GM13976 (cell line): ENCODE results near the gene XRN1.

ENCODE experiments used
- DNase-seq: peaks from one replicate; pipeline ENCODE4 v3.0.0; 2012; ENCODE audit warnings: low spot score
- CTCF ChIP-seq: IDR thresholded peaks from 2 replicates; pipeline ENCODE4 v1.5.1; 2012; ENCODE audit warnings: borderline replicate concordance, mild to moderate bottlenecking; ENCODE audit not compliant: insufficient read depth; ENCODE audit errors: extremely low read depth, missing control alignments, control extremely low read depth
- in situ Hi-C: fragments of 300-500 bp; cut with MboI; formaldehyde crosslinking; loops from one replicate; pipeline ENCODE4 v1.12.0; 2022; ENCODE audit warnings: low sequenced_read_pairs, mixed read lengths, inconsistent platforms; ENCODE audit not compliant: unreplicated experiment

The XRN1 gene

GRCh38 chr3:142436951-142437585 is 10.8 kb downstream of the XRN1 start:
- in situ Hi-C loops = no loop called here
- no peak for DNase-seq
- TF ChIP-seq CTCF = no peak

GRCh38 chr3:142434503-142434902 is 13.3 kb downstream of the XRN1 start:
- in situ Hi-C loops = no loop called here
- no peak for TF ChIP-seq CTCF
- DNase-seq = no peak

GRCh38 chr3:142433110-142433509 is 14.7 kb downstream of the XRN1 start:
- in situ Hi-C loops = no loop called here
- DNase-seq = no peak
- TF ChIP-seq CTCF = no peak

GRCh38 chr3:142429582-142429981 is 18.3 kb downstream of the XRN1 start:
- no peak for DNase-seq
- TF ChIP-seq CTCF = no peak
- in situ Hi-C loops = no loop called here

- no peak for TF ChIP-seq CTCF
- in situ Hi-C loops = no loop called here
- no peak for DNase-seq
Observed at GRCh38 chr3:142424754-142425153, 23.1 kb downstream of the XRN1 start.

- DNase-seq = no peak
- TF ChIP-seq CTCF = no peak
- in situ Hi-C loops = no loop called here
Observed at GRCh38 chr3:142418926-142419592, 28.8 kb downstream of the XRN1 start.
